Trophoblast cell (in vitro differentiated cells and primary cell): Measurements from ENCODE around the gene UNC79.

Experiments
- DNase-seq, 2 donors: peaks; one replicate each; pipeline ENCODE4 v3.0.0-alpha.2; 2016
- H2AFZ ChIP-seq: 2 replicates; pipeline ENCODE4 v1.6.1; 2013; ENCODE audit warnings: low read length, moderate library complexity, mild to moderate bottlenecking; ENCODE audit not compliant: insufficient read depth, poor library complexity
- H2AK5ac ChIP-seq: 2 replicates; pipeline ENCODE4 v1.6.1; 2013; ENCODE audit warnings: mild to moderate bottlenecking, low read length
- H2BK120ac ChIP-seq: 2 replicates; pipeline ENCODE4 v1.6.1; 2013; ENCODE audit warnings: low read length, mild to moderate bottlenecking, moderate library complexity; ENCODE audit not compliant: insufficient read depth, poor library complexity
- H2BK12ac ChIP-seq: 2 replicates; pipeline ENCODE4 v1.6.1; 2013; ENCODE audit warnings: mild to moderate bottlenecking, low read length, moderate library complexity
- H2BK5ac ChIP-seq: 2 replicates; pipeline ENCODE4 v1.6.1; 2013; ENCODE audit warnings: low read length, low read depth, moderate library complexity, mild to moderate bottlenecking; ENCODE audit not compliant: poor library complexity
- H3K14ac ChIP-seq: 2 replicates; pipeline ENCODE4 v1.6.1; 2013; ENCODE audit warnings: mild to moderate bottlenecking, low read length
- H3K18ac ChIP-seq: 2 replicates; pipeline ENCODE4 v1.6.1; 2013; ENCODE audit warnings: mild to moderate bottlenecking, low read length
- H3K23ac ChIP-seq: 2 replicates; pipeline ENCODE4 v1.6.1; 2013; ENCODE audit warnings: low read length
- H3K27ac ChIP-seq: 2 replicates; pipeline ENCODE4 v1.5.1; 2013; ENCODE audit warnings: low read depth, mild to moderate bottlenecking, inconsistent platforms, low read length, moderate library complexity
- H3K27me3 ChIP-seq: 2 replicates; pipeline ENCODE4 v1.6.1; 2013; ENCODE audit warnings: inconsistent platforms, mild to moderate bottlenecking, low read length, moderate library complexity; ENCODE audit not compliant: insufficient read depth
- H3K36me3 ChIP-seq, 2 experiments: 1 replicate in 1 of 2; 2 replicates in 1 of 2; pipeline ENCODE4 v1.6.1; 2013; ENCODE audit warnings: low read length in 2 of 2, mild to moderate bottlenecking in 2 of 2, moderate library complexity in 1 of 2; ENCODE audit not compliant: insufficient read depth in 2 of 2, control insufficient read depth in 1 of 2
- H3K4ac ChIP-seq: 2 replicates; pipeline ENCODE4 v1.6.1; 2013; ENCODE audit warnings: low read depth, mild to moderate bottlenecking, low read length, moderate library complexity
- H3K4me1 ChIP-seq, 2 experiments: 1 replicate in 1 of 2; 2 replicates in 1 of 2; pipeline ENCODE4 v1.6.1; 2013; ENCODE audit warnings: low read length in 2 of 2, mild to moderate bottlenecking in 2 of 2, moderate library complexity in 1 of 2; ENCODE audit not compliant: insufficient read depth in 2 of 2, control insufficient read depth in 1 of 2
- H3K4me2 ChIP-seq: 2 replicates; pipeline ENCODE4 v1.6.1; 2013; ENCODE audit warnings: inconsistent platforms, mild to moderate bottlenecking, low read length, moderate library complexity
- H3K4me3 ChIP-seq: 2 replicates; pipeline ENCODE4 v1.5.1; 2013; ENCODE audit warnings: mild to moderate bottlenecking, low read depth, low read length, inconsistent platforms
- H3K79me1 ChIP-seq: one replicate; pipeline ENCODE4 v1.6.1; 2013; ENCODE audit warnings: low read length
- H3K79me2 ChIP-seq: 2 replicates; pipeline ENCODE4 v1.6.1; 2013; ENCODE audit warnings: low read length, mild to moderate bottlenecking; ENCODE audit not compliant: control insufficient read depth, insufficient read depth, poor library complexity
- H3K9ac ChIP-seq: 2 replicates; pipeline ENCODE4 v1.6.1; 2013; ENCODE audit warnings: mild to moderate bottlenecking, low read length
- H3K9me3 ChIP-seq: 2 replicates; pipeline ENCODE4 v1.6.1; 2013; ENCODE audit warnings: low read depth, mild to moderate bottlenecking, control low read depth, inconsistent platforms, low read length; ENCODE audit not compliant: insufficient read depth
- H4K12ac ChIP-seq: 2 replicates; pipeline ENCODE4 v1.6.1; 2013; ENCODE audit warnings: low read depth, mild to moderate bottlenecking, low read length, moderate library complexity
- H4K8ac ChIP-seq: 2 replicates; pipeline ENCODE4 v1.6.1; 2013; ENCODE audit warnings: low read depth, mild to moderate bottlenecking, low read length, moderate library complexity
- H4K91ac ChIP-seq: one replicate; pipeline ENCODE4 v1.6.1; 2013; ENCODE audit warnings: low read depth, mild to moderate bottlenecking, low read length, moderate library complexity
- WGBS: extraction: QIAGEN DNeasy Blood & Tissue Kit; methylation state at CpG from one replicate; pipeline ENCODE4 v1.1.7; 2013; ENCODE audit warnings: missing lambda C conversion rate; ENCODE audit not compliant: insufficient read length, insufficient coverage; ENCODE audit errors: extremely low coverage; 5-methylcytosine and 5-hydroxymethylcytosine counted together

The UNC79 gene

DNA sequence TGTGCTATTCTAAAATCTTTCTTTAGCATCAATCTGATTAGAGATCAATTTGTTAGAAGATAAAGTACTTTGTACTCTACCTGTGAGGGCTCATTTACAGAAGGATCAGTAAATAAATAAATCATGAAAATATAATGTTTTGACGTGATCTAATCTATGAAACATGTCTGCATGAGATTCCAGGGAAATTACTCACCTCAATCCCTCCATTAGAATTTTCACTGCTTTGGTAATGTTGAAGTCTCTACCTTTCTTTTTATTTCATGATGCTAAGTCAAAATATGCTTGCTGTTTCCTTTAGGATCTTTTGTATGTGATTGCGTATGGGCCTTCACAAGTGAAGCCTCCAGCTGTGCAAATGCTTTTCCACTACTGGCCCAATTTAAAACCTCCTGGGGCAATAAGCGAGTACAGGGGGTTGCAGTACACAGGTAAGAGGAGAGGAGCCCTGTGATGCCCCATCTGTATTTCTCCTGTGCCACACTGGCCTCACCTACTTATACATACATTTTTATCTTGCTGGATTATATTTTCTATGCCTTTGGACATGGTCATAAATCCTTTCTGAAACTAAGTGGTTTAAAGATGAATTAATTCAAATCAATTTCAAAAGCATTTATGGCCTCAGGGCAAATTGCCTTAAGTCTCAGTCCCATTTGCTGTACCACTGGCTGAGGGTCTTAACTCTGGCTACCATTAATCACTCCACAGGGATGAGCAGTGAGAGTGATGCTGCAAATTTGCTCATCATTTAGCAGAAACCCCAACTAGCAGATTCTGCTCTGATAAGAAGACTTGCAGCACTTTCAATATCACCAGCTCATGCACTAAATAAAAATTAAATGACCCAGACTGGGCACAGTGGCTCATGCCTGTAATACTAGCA is 66.4 kb downstream of the UNC79 start:
- Histone ChIP-seq H3K79me1 (no peaks in the 10 kb centered on the region), H3K27ac (no peak overlapping the region), H4K8ac (no peak overlapping the region), H3K9me3 (no peaks in the 10 kb centered on the region), H3K36me3 (no peaks in the 10 kb centered on the region), H3K4me3 (no peak overlapping the region), H2AK5ac (no peak overlapping the region), H3K4ac (no peak overlapping the region), H3K4me2 (no peak overlapping the region), H2BK5ac (no peak overlapping the region), H2AFZ (no peak overlapping the region), H2BK12ac (no peak overlapping the region), H4K12ac (no peak overlapping the region), H3K79me2 (no peaks in the 10 kb centered on the region), H3K27me3 (no peaks in the 10 kb centered on the region), H4K91ac (no peak overlapping the region), H3K9ac (no peak overlapping the region), H3K18ac (no peak overlapping the region), H2BK120ac (no peak overlapping the region), H3K4me1 (no peaks in the 10 kb centered on the region), H3K14ac (no peak overlapping the region), H3K23ac (no peak overlapping the region)
- WGBS = no CpG with 5 or more reads among the region's 3 CpGs
- no peak for DNase-seq

DNA sequence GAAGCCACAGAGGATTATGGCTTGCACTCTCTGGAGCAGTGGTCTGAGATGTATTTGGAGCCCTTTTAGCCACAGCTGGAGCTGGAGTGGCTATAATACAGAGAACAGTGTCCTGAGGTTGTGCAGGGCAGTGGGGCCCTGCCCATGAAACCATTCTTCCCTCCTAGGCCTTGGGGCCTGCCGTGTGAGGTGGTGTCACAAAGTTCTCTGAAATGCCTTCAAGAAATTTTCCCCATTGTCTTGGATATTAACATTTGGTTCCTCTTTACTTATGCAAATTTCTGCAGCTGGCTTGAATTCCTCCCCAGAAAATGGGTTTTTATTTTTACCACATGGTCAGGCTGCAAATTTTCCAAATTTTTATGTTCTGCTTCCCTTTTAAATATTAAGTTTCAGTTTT is 79.3 kb downstream of the UNC79 start:
- H2BK5ac ChIP-seq = no peak overlapping the region
- H3K4me3 ChIP-seq = no peak overlapping the region
- no CpG with 5 or more reads among the region's 1 CpG for WGBS
- H3K14ac ChIP-seq = no peak overlapping the region
- no peak overlapping the region for H3K18ac ChIP-seq
- H3K27ac ChIP-seq = no peak overlapping the region
- H3K79me2 ChIP-seq = no peaks in the 10 kb centered on the region
- H3K9ac ChIP-seq = no peak overlapping the region
- H3K9me3 ChIP-seq = peaks cover 2% of the 10 kb centered on the region
- no peaks in the 10 kb centered on the region for H3K27me3 ChIP-seq
- no peak overlapping the region for H3K4ac ChIP-seq
- no peak overlapping the region for H2BK120ac ChIP-seq
- no peaks in the 10 kb centered on the region for H3K36me3 ChIP-seq
- no peaks in the 10 kb centered on the region for H3K4me1 ChIP-seq
- no peak overlapping the region for H2AFZ ChIP-seq
- H3K79me1 ChIP-seq = no peaks in the 10 kb centered on the region
- H2AK5ac ChIP-seq = no peak overlapping the region
- H4K8ac ChIP-seq = no peak overlapping the region
- H2BK12ac ChIP-seq = no peak overlapping the region
- H4K12ac ChIP-seq = no peak overlapping the region
- H3K23ac ChIP-seq = no peak overlapping the region
- H3K4me2 ChIP-seq = no peak overlapping the region
- peak in 1 of 2 donors; percentile 2 for DNase-seq
- H4K91ac ChIP-seq = no peak overlapping the region

DNA sequence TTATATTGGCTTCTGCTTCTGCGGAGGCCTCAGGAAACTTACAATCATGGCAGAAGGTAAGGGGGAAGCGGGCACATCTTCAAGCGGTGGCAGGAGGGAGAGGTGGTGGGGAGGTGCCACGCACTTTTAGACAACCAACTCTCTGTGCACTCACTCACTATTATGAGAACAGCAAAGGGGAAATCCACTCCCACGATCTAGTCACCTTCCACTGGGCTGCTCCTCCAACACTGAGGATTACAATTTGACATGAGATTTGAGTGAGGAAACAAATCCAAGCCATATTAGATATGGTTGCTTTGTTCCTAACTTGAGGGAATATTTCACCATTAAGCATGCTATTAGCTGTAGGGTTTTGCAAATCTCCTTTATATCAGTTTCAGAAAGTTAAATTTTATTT is 80.3 kb downstream of the UNC79 start:
- Histone ChIP-seq H3K9me3 (peaks cover 2% of the 10 kb centered on the region), H2BK5ac (no peak overlapping the region), H3K36me3 (no peaks in the 10 kb centered on the region), H3K4me2 (no peak overlapping the region), H3K14ac (no peak overlapping the region), H2BK12ac (no peak overlapping the region), H2AK5ac (no peak overlapping the region), H3K18ac (no peak overlapping the region), H2AFZ (no peak overlapping the region), H3K4me1 (no peaks in the 10 kb centered on the region), H2BK120ac (no peak overlapping the region), H4K8ac (no peak overlapping the region), H3K79me1 (no peaks in the 10 kb centered on the region), H3K23ac (no peak overlapping the region), H3K4ac (no peak overlapping the region), H3K27me3 (no peaks in the 10 kb centered on the region), H3K79me2 (no peaks in the 10 kb centered on the region), H3K4me3 (no peak overlapping the region), H4K91ac (no peak overlapping the region), H3K27ac (no peak overlapping the region), H4K12ac (no peak overlapping the region), H3K9ac (no peak overlapping the region)
- no CpG with 5 or more reads among the region's 5 CpGs for WGBS
- no peak for DNase-seq

DNA sequence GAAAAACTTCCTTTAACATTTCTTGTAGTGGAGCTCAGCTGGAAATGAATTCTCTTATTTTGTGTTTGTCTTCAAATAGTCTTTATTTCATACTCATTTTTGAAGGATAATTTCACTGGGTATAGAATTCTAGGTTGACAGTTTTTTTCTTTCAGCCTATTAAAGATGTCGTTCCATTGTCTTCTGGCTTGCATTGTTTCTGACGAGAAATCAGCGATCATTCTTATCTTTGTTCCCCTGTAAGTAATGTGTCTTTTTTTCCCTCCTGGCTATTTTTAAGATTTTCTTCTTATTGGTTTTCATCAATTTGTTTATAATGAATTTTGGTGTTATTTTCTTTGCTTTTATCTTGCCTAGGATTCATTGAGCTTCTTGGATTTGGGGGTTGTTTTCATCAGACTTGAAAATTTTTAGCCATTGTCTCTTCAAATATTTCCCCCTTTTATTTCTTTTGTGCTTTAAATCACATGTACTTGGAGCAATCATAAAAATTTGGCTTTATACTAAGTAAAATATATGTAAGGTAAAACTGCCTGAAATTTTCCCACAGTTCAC is 89.4 kb downstream of the UNC79 start:
- H2AFZ ChIP-seq = no peak overlapping the region
- no peak overlapping the region for H2BK120ac ChIP-seq
- WGBS = no CpG with 5 or more reads among the region's 3 CpGs
- H3K79me1 ChIP-seq = no peaks in the 10 kb centered on the region
- H3K36me3 ChIP-seq = no peaks in the 10 kb centered on the region
- H3K4me2 ChIP-seq = no peak overlapping the region
- no peak overlapping the region for H4K12ac ChIP-seq
- no peaks in the 10 kb centered on the region for H3K79me2 ChIP-seq
- no peak overlapping the region for H3K18ac ChIP-seq
- H2AK5ac ChIP-seq = no peak overlapping the region
- H3K4me1 ChIP-seq = no peaks in the 10 kb centered on the region
- no peak overlapping the region for H3K27ac ChIP-seq
- H4K8ac ChIP-seq = no peak overlapping the region
- H2BK12ac ChIP-seq = no peak overlapping the region
- H3K27me3 ChIP-seq = no peaks in the 10 kb centered on the region
- no peak overlapping the region for H3K23ac ChIP-seq
- H3K9me3 ChIP-seq = no peaks in the 10 kb centered on the region
- H3K14ac ChIP-seq = no peak overlapping the region
- no peak overlapping the region for H4K91ac ChIP-seq
- H3K4me3 ChIP-seq = no peak overlapping the region
- H2BK5ac ChIP-seq = no peak overlapping the region
- no peak overlapping the region for H3K4ac ChIP-seq
- DNase-seq = no peak
- H3K9ac ChIP-seq = no peak overlapping the region
